ENCODE measurements around the gene GIPC2. TPM values are rescaled to one million over a fixed set of nuclear protein-coding genes. Genes with fewer than 3 reads are reported as not detected.
"Not testable (repeated sequence)": the region's sequence is repeated elsewhere in the genome, so short reads cannot be mapped to it uniquely, and the experiment has no call there.

The GIPC2 gene
- total RNA-seq, 1 donor from 2014 or later: 0.05 TPM

DNA sequence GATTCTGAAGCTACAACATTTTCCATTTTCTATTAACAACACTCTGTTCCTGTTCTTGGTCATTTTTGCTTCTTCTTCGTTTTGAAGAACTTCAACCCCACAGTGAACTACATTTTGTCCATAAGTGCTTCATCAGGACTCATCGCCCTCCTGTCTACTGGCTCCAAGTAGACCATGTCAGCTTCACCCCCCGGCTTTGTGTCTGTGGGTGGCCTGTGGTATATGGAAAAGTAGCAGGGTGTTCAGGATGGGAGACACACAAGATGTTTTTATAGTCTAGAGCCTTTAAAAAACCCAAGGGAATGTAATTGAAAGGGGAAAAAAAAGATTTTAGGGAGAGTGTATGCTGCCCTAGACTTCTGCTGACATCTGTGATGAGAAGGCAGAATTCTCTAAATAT is 46.1 kb downstream of the GIPC2 start:
- intact Hi-C loops (cut with micrococcal nuclease): no loop called here

GRCh38 chr1:78092643-78093042 is 46.9 kb downstream of the GIPC2 start:
- intact Hi-C loops (cut with micrococcal nuclease): no loop called here

GRCh38 chr1:78093560-78093959 is 47.8 kb downstream of the GIPC2 start:
- intact Hi-C loops (cut with micrococcal nuclease): no loop called here

DNA sequence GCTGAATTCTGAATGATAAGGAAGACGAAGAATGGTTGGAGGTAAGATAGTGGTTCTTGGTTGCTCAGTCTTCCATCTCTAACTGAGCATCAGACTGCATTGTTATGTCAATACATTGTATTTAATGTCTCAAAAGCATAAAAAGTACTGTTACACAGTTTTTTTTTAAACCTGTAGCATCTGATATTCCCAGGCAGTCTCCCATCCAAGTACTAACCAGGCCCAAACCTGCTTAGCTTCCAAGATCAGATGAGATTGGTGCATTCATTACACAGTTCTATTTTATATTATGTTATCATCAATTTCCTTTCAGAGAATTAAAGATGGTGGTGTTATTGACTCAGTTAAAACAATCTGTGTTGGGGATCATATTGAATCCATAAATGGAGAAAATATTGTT is 48.9 kb downstream of the GIPC2 start:
- intact Hi-C loops (cut with micrococcal nuclease): no loop called here

DNA sequence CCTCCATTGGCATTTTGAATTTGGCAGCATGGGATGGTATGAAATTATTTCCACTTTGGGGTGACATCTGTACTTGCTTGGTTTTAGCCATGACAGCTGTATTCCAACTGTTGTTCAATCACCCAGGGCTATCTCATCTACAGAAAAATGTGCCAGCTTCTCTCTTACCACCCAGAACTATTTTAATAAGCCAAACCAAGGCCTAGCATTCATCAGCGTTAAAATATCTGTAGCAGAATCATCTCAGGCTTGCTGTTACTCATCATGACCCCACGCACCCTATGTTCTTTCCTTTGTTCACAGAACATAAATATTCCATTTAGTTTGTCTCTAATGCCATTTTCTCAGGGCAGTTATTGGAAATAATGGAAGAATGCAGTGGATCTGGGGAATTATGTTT is 49.8 kb downstream of the GIPC2 start:
- intact Hi-C loops (cut with micrococcal nuclease): no loop called here

DNA sequence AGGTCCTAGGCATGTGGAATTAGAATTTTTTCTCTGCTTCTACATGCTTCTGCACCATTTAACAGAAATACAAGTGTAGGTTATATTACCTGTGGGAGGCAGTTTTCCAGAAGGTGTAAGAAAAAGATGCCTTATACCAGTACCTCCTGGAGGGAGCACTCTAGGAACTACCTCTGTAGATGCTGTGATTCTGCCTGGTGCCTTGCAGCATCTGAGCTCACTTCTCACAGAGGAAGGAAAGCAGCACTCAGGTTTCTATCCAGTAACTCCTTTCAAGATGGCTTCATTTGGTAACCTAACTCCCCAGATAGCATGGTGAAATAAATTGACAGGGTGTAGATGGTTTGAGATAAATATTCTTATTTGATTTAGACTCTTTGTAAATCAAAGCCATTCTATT is 50.3 kb downstream of the GIPC2 start:
- intact Hi-C loops (cut with micrococcal nuclease): no loop called here

DNA sequence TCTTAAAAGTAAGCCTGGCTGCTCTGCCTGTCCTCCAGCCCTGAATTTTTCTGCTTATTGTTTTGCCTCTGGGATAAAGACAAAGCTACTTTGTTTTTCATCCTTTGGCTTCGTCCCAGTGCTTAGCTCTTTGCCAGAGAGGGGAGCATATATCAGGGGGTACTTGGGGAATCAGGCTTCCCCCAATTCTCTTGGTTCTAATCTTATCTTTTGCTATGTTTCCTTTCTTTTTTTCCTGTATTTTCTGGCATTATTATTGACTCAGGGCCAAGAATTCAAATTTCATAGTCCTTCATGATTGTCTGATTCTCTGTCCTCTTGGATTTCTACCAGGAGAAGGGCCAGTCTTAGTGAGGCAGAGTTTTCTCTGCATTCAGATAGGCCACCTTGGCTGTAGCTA is 51.2 kb downstream of the GIPC2 start:
- intact Hi-C loops (cut with micrococcal nuclease): no loop called here

GRCh38 chr1:78101051-78101450 is 55.3 kb downstream of the GIPC2 start:
- intact Hi-C loops (cut with micrococcal nuclease): no loop called here

DNA sequence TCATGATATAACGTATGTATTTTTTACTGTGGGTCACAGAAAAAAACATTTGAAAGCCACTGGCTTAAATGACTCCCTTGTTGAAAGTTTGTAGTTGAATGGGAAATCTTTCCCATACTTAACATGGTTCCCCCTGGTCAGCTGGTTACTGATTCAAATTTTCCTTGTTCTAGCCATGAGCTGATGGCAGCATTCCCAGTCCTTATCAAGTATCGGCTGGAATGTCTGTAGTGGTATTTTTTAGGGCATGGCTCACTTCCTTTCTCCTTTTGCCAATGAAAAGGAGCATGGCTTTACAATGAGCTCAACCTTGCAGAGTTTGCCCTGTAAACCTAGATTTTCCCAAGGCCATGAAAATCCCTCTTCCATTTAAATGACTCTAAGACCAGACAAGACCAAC is 55.7 kb downstream of the GIPC2 start:
- intact Hi-C loops (cut with micrococcal nuclease): no loop called here

DNA sequence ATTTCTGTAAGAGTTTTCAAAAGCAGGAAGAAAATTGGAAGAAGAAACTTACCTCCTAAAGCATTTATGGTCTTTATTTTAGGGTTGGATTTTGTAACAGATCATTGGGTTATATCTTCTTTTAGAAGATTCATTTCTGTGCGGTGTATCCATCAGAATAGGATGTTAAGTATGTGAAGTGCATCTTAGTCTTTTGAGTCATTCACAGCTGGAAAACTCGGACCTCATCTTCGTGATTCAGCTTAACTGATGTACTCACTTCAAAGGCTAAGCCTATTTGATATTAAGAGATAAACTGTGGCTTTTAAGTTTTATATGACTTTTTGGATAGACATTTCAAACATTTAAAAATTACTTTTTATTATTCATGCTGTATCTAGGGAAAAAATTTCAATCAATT is 56.3 kb downstream of the GIPC2 start:
- intact Hi-C loops (cut with micrococcal nuclease): no loop called here

DNA sequence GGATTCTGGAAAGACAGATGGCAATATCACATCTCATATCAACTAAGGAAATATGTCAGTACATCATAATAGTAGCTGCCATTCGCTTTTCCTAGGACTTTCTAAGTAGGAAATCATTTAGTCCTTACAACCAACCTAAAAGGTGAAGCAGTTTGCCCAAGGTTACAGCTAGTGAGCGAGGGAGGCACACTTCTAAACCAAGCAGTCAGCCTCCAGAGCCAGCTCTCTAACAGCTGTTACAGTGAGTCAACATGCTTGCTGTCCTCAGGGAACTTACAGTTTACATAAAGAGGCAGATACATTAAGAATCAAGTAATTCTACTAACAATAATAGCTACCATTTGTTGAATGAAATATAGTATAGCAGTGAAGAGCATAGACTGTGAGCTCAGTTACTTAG is 57.1 kb downstream of the GIPC2 start:
- intact Hi-C loops (cut with micrococcal nuclease): no loop called here

DNA sequence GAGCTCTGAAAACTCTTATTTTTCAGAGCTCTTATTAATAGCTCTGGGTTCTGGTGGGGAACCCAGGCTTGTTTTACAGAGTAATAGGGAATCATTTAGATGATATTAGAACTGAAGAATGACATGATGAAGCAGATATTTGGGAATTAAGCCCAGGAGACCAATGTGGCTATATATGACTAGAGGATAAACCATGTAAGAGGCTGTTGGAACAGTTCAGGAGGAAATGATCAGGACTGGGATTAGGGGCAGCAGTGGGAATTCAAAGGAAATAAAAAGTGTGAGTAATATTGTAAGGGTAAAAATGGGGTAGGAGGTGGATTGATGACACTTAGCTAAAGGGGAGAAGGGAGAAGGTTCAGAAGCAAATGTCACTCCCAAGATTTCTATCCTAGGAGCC is 58.6 kb downstream of the GIPC2 start:
- intact Hi-C loops (cut with micrococcal nuclease): no loop called here

DNA sequence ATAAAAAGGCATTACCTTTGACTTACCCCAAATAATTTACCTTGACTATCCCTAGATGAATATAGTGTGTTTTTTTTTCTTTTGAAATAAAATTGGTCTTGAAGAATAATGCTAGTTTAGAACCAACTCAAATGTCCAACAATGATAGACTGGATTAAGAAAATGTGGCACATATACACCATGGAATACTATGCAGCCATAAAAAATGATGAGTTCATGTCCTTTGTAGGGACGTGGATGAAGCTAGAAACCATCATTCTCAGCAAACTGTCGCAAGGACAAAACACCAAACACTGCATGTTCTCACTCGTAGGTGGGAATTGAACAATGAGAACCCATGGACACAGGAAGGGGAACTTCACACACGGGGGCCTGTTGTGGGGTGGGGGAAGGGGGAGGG is 63.9 kb downstream of the GIPC2 start:
- intact Hi-C loops (cut with micrococcal nuclease): loop anchor here (5.0 to 10.0 kb wide), 6 partner anchors 62 to 1957 kb away; partner anchors contain the start of genes DNAJB4, GIPC2 and USP33

GRCh38 chr1:78113156-78113916 is 67.6 kb downstream of the GIPC2 start:
- intact Hi-C loops (cut with micrococcal nuclease): loop anchor here (5.0 to 10.0 kb wide), 6 partner anchors 66 to 1961 kb away; partner anchors contain the start of genes DNAJB4, GIPC2 and USP33

DNA sequence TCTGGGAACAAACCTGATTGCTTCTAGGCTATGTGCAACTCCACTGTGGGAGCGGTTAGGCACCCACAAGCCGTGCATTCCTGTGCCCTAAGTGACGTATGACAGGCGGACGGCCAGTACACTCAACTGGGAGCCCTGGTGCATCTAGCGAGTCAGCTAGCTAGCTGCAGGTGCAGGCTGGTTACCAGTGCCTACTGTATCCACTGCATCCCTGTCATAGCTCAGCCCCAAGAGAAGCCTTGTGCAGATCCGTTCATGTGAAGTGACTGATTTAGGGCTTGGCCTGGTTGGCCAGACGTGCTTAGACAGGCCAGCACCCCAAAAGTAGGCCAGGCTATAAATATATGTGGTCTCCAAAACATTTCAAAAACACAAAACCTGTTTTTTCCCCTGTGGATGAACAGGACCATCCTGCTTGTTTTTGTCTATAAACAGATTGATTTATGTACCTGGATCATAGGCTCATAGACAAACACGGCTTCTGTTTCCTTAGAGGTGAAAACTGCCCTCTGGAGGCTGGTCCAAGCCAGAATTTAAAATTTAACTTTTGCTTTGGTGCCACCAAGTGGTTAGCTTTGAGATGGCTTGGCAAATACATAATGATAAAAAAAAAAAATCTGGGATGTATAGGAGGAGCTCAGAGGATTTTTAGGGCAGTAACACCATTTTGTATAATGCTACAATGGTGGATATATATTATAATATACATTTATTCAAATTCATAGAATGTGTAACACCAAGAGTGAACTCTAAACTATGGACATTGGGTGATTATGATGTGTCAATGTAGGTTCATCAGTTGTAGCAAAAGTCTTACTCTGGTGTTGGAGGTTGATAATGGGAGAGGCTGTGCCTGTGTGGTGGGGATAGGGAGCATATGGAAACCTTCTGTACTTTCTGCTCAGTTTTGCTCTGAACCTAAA is 68.5 kb downstream of the GIPC2 start:
- intact Hi-C loops (cut with micrococcal nuclease): loop anchor here (1.0 to 10.0 kb wide), 7 partner anchors 67 to 1962 kb away; partner anchors contain the start of genes DNAJB4, FUBP1, GIPC2 and USP33

GRCh38 chr1:78120485-78120884 is 74.7 kb downstream of the GIPC2 start:
- intact Hi-C loops (cut with micrococcal nuclease): not testable (repeated sequence)

GRCh38 chr1:78121710-78122109 is 75.9 kb downstream of the GIPC2 start:
- intact Hi-C loops (cut with micrococcal nuclease): no loop called here

DNA sequence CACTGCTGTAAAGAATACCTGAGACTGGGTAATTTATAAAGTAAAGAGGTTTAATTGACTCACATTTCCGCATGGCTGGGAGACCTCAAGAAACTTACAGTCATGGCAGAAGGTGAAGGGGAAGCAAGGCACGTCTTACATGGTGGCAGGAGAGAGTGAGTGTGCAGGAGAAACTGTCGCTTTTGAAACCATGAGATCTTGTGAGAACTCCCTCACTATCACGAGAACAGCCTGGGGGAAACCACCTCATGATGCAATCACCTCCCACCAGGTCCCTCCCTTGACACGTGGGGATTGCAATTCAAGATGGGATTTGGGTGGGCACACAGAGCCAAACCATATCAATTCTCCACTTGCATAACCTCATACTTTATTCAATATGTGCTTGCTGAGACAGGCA is 76.6 kb downstream of the GIPC2 start:
- intact Hi-C loops (cut with micrococcal nuclease): no loop called here

DNA sequence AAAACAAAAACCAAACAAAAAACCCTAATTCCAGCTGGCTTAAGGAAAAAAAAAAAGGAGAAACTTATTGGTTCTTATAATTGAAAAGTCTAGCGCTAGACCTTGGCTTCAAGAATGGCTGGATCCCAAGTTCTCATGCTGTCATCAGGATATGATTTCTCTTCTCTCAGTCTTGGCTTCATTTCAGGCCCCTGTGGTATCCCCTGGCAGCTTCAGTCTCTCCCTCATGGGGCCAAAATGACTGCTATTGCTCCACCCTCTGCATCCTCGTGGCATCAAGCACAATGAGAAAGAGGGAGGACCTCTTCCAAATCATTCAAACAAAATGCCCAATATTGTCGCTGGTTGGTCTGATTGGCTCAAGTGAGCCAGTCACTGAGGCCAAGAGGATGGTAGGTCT is 80.7 kb downstream of the GIPC2 start:
- intact Hi-C loops (cut with micrococcal nuclease): no loop called here

- intact Hi-C loops (cut with micrococcal nuclease): loop anchor here (5.0 kb wide), 1 partner anchor 545 kb away; no protein-coding TSS in a partner anchor
These were observed 86.6 kb downstream of the GIPC2 start for GRCh38 chr1:78132174-78132947.

DNA sequence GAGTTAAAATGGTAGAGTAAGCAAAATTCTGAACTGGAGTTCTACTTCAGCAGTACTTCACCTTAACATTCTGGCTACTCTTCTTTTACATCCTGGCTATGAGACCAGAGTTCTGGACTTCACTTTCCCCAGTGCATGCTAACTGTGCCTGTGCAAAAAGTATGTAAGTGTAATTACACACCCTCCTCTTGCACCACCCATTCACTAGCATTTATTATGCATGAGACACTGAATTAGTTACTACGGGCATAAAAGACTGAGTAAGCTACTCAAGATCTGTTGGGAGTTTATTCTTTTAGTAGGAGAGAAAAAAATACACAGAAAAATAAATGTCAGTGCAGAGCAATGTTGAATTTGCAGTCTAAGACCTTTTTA is 87.2 kb downstream of the GIPC2 start:
- intact Hi-C loops (cut with micrococcal nuclease): loop anchor here (5.0 kb wide), 1 partner anchor 544 kb away; no protein-coding TSS in a partner anchor

All from T-helper 2 cell treated with Interferon-gamma antibody and Interleukin-4, amounts not matched to agents 100 ng/mL and 5 ng/mL, for 36 hours (primary cell).